Measurements from ENCODE around the gene IL4I1. TPM values are rescaled to one million over a fixed set of nuclear protein-coding genes. Genes with fewer than 3 reads are reported as not detected.
A peak's percentile ranks its signal among the peaks of the same experiment; 100 is the strongest.

The IL4I1 gene
- total and polyA plus RNA-seq, 2 of the 4 experiments (the other 2 are of a cell fraction), result 0.31 to 0.36 TPM

DNA sequence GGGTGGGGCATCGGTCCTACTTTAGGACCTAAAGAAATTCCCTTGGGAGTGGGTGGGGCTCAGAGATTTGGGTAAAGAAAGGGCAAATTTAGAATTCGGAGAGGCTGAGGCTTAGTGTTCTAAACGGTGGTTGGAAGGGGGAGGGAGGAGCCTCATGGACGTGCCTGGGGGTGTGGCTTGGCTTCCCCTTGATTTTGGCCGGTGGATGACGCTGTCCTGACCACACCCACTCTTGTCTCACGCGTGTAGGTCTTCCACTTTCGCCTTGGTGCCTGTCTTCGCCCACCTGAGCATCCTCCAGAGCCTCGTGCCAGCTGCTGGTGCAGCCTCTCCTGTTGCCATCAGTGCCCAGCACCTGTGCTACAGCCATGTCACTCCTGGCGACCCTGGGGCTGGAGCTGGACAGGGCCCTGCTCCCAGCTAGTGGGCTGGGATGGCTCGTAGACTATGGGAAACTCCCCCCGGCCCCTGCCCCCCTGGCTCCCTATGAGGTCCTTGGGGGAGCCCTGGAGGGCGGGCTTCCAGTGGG, 33.9 kb upstream of the IL4I1 start:
- no peak for DNase-seq
- H3K27ac ChIP-seq (ENCODE audit: insufficient read depth, low read length), result no peak overlapping the region
- BruUV-seq (replicated peaks), result no TSS peak

More for the DNA sequence above, 33.9 kb upstream of the IL4I1 start:
- CTCF ChIA-PET, result no interaction called here
- peak overlapping the region; percentile 60 for H3K4ac ChIP-seq (ENCODE audit: low read depth, low read length)
- H3K18ac ChIP-seq (ENCODE audit: low read depth, low read length), result no peak overlapping the region
- peaks cover 13 to 33% of the 10 kb centered on the region in 2 experiments for H3K79me1 ChIP-seq (ENCODE audit: low read depth in 1 of 2, low read length in 2 of 2)
- H4K20me1 ChIP-seq (ENCODE audit: insufficient read depth, low read length), result peaks cover 10% of the 10 kb centered on the region; the same call in 1 of the 2 replicates
- POLR2A ChIA-PET (ENCODE audit: unreplicated experiment), result interaction anchor here (1.0 kb wide), 2 partner anchors 61 to 80 kb away, joined by 3 to 7 read pairs; no protein-coding TSS in a partner anchor
- no peak overlapping the region for H3K4me3 ChIP-seq (ENCODE audit: insufficient read depth, low read depth, low read length)
- no peak overlapping the region for H4K5ac ChIP-seq (ENCODE audit: low read depth, low read length)
- no peaks in the 10 kb centered on the region for H3K9me3 ChIP-seq (ENCODE audit: control insufficient read depth, insufficient read depth, low read length)
- no peak overlapping the region for H3K23ac ChIP-seq (ENCODE audit: low read depth, low read length)
- H4K8ac ChIP-seq (ENCODE audit: low read depth in 2 of 2, low read length in 2 of 2), result peak overlapping the region; percentile 6 to 42; a peak in 2 of 4 replicates
- in situ Hi-C loops (cut with MboI; ENCODE audit: low sequenced_read_pairs) (loop anchor here (10.0 kb wide), 2 partner anchors 54 to 214 kb away; no protein-coding TSS in a partner anchor), intact Hi-C loops (cut with micrococcal nuclease) (no loop called here), dilution Hi-C loops (cut with HindIII; ENCODE audit: low sequenced_read_pairs, unreplicated experiment) (no loop called here)
- H3K14ac ChIP-seq (replicated peaks; ENCODE audit: low read depth, low read length), result no peak overlapping the region
- H2BK15ac ChIP-seq (ENCODE audit: low read depth, low read length), result no peak overlapping the region; the same call in 2 of the 3 replicates
- 80% methylated on average over 7 of the region's 15 CpGs; no CpG with 5 or more reads in 1 of the 2 experiments for WGBS, 2 experiments (ENCODE audit: extremely low coverage in 2 of 2, insufficient read length in 1 of 2)
- TF ChIP-seq POLR2A (IDR thresholded peaks at IDR 0.05; ENCODE audit: low read depth, low read length) (no peak), NFE2L2 (IDR thresholded peaks at IDR 0.05; ENCODE audit: low read depth, low read length) (no peak), RCOR1 (IDR thresholded peaks at IDR 0.05; ENCODE audit: insufficient replicate concordance, low read length) (no peak), FOS (IDR thresholded peaks at IDR 0.05; ENCODE audit: low read depth, low read length) (no peak), MAZ (IDR thresholded peaks at IDR 0.05; ENCODE audit: borderline replicate concordance, low read depth, low read length) (no peak), MAFK (IDR thresholded peaks at IDR 0.05; ENCODE audit: low read depth, low read length) (no peak), CEBPB (IDR thresholded peaks at IDR 0.05; ENCODE audit: low read depth, low read length) (no peak)
- TF ChIP-seq, protein P1, sequence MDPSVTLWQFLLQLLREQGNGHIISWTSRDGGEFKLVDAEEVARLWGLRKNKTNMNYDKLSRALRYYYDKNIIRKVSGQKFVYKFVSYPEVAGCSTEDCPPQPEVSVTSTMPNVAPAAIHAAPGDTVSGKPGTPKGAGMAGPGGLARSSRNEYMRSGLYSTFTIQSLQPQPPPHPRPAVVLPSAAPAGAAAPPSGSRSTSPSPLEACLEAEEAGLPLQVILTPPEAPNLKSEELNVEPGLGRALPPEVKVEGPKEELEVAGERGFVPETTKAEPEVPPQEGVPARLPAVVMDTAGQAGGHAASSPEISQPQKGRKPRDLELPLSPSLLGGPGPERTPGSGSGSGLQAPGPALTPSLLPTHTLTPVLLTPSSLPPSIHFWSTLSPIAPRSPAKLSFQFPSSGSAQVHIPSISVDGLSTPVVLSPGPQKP (IDR thresholded peaks at IDR 0.05; ENCODE audit: borderline replicate concordance, low read depth, low read length), result no peak
- peak overlapping the region; percentile 71 for H2AK9ac ChIP-seq (replicated peaks; ENCODE audit: low read depth, low read length, poor library complexity)
- H3K27me3 ChIP-seq (ENCODE audit: control insufficient read depth, insufficient read depth, low read length), result no peaks in the 10 kb centered on the region
- no peak overlapping the region for H2BK120ac ChIP-seq (ENCODE audit: low read depth, low read length)
- H3K36me3 ChIP-seq (ENCODE audit: control insufficient read depth, insufficient read depth, low read length), result peaks cover 11% of the 10 kb centered on the region
- peak overlapping the region; percentile 92 for H2AK5ac ChIP-seq (ENCODE audit: low read depth, low read length)
- peaks cover 14% of the 10 kb centered on the region for H3K9me1 ChIP-seq (ENCODE audit: insufficient read depth, low read length)
- no peak overlapping the region for H3K56ac ChIP-seq (ENCODE audit: extremely low read depth, insufficient read depth, low read length)
- H2BK20ac ChIP-seq (ENCODE audit: low read depth, low read length), result 0 out of 2 replicates have a peak overlapping the region, but pooled peaks have one; percentile 23
- no peak overlapping the region for H4K91ac ChIP-seq (ENCODE audit: insufficient read depth, low read depth, low read length)
- H3K9ac ChIP-seq (ENCODE audit: low read depth, low read length), result no peak overlapping the region
- H2AFZ ChIP-seq (replicated peaks; ENCODE audit: low read length, poor library complexity), result peak overlapping the region; percentile 62
- peaks cover 4% of the 10 kb centered on the region for H3K4me1 ChIP-seq (ENCODE audit: control insufficient read depth, insufficient read depth, low read length)
- no peak for ATAC-seq (ENCODE audit: low read depth)
- H3K4me2 ChIP-seq (ENCODE audit: low read depth, low read length), result no peak overlapping the region
- H2BK5ac ChIP-seq (ENCODE audit: low read depth, low read length, poor library complexity, severe bottlenecking), result no peak overlapping the region
